ENCODE measurements around the gene NAV2. TPM values are rescaled to one million over a fixed set of nuclear protein-coding genes. Genes with fewer than 3 reads are reported as not detected.

Gene NAV2
- total RNA-seq, 2 donors from 2014 or later: 26.4 to 35.5 TPM

DNA sequence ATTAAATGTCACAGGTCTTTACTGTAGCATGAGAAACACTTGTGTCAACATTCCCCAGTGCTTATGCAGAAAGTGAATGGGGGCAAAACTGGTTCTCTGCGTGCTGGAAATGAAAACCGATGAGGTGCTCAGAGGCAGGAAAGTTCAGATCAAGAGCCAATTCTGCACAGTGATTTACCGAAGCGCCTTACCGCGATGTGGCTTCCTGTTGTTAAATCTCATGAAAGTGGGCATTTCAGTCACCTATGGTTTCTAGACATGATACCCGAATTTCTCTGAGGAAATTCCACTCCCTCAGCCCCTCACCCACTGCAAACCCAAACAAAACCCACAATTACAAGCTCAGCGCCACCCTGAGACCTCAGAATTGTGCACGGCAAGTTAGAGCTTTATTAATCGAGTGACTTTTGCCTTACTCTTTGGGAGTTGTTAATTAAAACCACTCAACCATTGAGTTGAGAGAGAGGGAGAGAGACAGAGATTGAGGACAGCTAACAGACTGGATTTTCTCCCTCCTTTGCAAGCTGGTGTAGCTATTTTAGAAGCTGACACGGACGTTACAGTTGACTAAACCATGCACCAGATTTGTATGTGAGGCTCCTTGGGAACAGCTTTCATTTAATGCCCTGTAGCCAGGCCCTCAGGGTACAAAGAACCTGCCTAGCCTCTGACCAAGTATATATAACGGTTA, 251.2 kb downstream of the NAV2 start:
- H3K4me1 ChIP-seq: peaks cover 8% of the 10 kb centered on the region
- H3K27ac ChIP-seq: no peak overlapping the region
- ATAC-seq (no peak), DNase-seq (no peak)
- TF ChIP-seq, protein P1, sequence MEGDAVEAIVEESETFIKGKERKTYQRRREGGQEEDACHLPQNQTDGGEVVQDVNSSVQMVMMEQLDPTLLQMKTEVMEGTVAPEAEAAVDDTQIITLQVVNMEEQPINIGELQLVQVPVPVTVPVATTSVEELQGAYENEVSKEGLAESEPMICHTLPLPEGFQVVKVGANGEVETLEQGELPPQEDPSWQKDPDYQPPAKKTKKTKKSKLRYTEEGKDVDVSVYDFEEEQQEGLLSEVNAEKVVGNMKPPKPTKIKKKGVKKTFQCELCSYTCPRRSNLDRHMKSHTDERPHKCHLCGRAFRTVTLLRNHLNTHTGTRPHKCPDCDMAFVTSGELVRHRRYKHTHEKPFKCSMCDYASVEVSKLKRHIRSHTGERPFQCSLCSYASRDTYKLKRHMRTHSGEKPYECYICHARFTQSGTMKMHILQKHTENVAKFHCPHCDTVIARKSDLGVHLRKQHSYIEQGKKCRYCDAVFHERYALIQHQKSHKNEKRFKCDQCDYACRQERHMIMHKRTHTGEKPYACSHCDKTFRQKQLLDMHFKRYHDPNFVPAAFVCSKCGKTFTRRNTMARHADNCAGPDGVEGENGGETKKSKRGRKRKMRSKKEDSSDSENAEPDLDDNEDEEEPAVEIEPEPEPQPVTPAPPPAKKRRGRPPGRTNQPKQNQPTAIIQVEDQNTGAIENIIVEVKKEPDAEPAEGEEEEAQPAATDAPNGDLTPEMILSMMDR (IDR thresholded peaks at IDR 0.05): no peak
- no peak for TF ChIP-seq POLR2A (IDR thresholded peaks at IDR 0.05)
- no peaks in the 10 kb centered on the region for H3K36me3 ChIP-seq (replicated peaks in 1 of 2; ENCODE audit: insufficient read depth in 1 of 2, low read depth in 2 of 2)
- intact Hi-C loops (cut with DNase I): no loop called here
- H3K4me3 ChIP-seq: no peak overlapping the region
- no peaks in the 10 kb centered on the region for H3K9me3 ChIP-seq
- WGBS, 2 donors: 87 to 90% methylated on average over 13 of the region's 13 CpGs
- H3K27me3 ChIP-seq: no peaks in the 10 kb centered on the region

DNA sequence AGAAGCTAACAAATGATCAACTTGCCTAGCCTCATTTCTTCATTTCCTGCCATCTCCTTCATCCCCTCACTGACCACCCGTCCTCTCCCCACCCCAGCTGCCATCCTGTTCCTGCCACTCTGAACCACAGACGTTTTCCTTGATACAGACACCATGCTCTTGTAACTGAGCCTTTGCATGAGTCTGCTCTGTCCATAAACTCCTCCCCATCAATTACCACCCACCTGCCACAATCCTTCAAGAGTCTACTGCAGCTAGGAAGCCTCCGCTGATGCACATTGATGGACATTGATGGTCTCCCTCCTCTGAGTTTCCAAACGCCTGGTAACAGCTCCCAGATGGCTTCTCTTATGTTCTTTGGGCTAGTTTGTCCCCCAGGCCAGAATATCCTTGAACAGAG, 253.8 kb downstream of the NAV2 start:
- Histone ChIP-seq H3K4me3 (no peak overlapping the region), H3K27ac (no peak overlapping the region), H3K36me3 (replicated peaks in 1 of 2; ENCODE audit: insufficient read depth in 1 of 2, low read depth in 2 of 2) (no peaks in the 10 kb centered on the region), H3K4me1 (peaks cover 8% of the 10 kb centered on the region), H3K27me3 (no peaks in the 10 kb centered on the region), H3K9me3 (no peaks in the 10 kb centered on the region)
- intact Hi-C loops (cut with DNase I): no loop called here
- no peak for TF ChIP-seq POLR2A (IDR thresholded peaks at IDR 0.05)
- TF ChIP-seq, protein P1 (IDR thresholded peaks at IDR 0.05): no peak
- WGBS, 2 donors: 79 to 82% methylated on average over 4 of the region's 4 CpGs
- ATAC-seq: no peak
- no peak for DNase-seq

DNA sequence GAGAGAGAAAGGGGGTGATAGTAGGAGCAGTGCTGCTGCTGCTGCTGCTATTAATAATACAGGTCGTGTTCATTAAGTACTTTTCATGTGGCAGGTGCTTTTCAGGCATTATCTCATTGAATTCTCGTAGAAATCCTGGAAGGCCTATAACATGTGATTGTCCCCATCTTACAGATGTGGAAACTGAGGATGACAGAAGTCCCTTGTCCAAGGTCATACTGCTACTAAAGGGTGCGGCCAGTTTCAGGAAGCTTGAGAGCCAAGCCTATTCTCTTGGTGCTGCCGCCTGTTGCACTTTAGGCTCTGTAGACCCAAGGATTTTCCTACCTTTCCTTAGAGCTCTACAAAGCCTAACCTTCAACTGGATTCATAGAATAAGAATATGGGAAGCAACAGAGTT, 254.3 kb downstream of the NAV2 start:
- H3K9me3 ChIP-seq: no peaks in the 10 kb centered on the region
- ATAC-seq: no peak
- no peaks in the 10 kb centered on the region for H3K27me3 ChIP-seq
- no peaks in the 10 kb centered on the region for H3K36me3 ChIP-seq (replicated peaks in 1 of 2; ENCODE audit: insufficient read depth in 1 of 2, low read depth in 2 of 2)
- H3K4me3 ChIP-seq: no peak overlapping the region
- intact Hi-C loops (cut with DNase I): no loop called here
- no peak for TF ChIP-seq POLR2A (IDR thresholded peaks at IDR 0.05)
- TF ChIP-seq, protein P1 (IDR thresholded peaks at IDR 0.05): no peak
- no peak for DNase-seq
- H3K4me1 ChIP-seq: peaks cover 8% of the 10 kb centered on the region
- WGBS, 2 donors: 90 to 91% methylated on average over 4 of the region's 4 CpGs
- no peak overlapping the region for H3K27ac ChIP-seq

DNA sequence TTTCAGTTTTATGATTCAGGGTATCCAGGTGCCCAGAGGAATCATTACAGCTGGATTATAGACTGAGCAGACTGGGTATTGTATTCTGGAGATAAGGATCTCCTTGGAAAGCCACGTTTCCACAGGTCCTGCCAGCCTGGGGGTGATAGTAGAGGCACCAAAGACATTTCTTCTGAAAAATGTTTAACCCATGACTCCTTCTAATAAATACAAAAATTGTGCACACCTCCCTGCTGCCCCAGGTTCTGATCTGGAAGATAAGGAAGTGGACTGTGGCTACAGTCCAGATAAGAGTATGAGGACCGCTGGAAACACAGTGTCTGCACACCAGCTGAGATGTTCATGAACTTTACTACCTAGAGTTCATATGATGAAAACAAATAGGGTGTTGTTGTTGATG, 255.2 kb downstream of the NAV2 start:
- intact Hi-C loops (cut with DNase I): no loop called here
- DNase-seq (no peak), ATAC-seq (no peak)
- H3K9me3 ChIP-seq: no peaks in the 10 kb centered on the region
- H3K4me1 ChIP-seq: peaks cover 8% of the 10 kb centered on the region
- H3K27ac ChIP-seq: no peak overlapping the region
- 26 to 30% methylated on average over 2 of the region's 2 CpGs for WGBS, 2 donors
- H3K36me3 ChIP-seq (replicated peaks in 1 of 2; ENCODE audit: insufficient read depth in 1 of 2, low read depth in 2 of 2): no peaks in the 10 kb centered on the region
- TF ChIP-seq POLR2A (IDR thresholded peaks at IDR 0.05): no peak
- TF ChIP-seq, protein P1 (IDR thresholded peaks at IDR 0.05): no peak
- no peaks in the 10 kb centered on the region for H3K27me3 ChIP-seq
- H3K4me3 ChIP-seq: no peak overlapping the region

DNA sequence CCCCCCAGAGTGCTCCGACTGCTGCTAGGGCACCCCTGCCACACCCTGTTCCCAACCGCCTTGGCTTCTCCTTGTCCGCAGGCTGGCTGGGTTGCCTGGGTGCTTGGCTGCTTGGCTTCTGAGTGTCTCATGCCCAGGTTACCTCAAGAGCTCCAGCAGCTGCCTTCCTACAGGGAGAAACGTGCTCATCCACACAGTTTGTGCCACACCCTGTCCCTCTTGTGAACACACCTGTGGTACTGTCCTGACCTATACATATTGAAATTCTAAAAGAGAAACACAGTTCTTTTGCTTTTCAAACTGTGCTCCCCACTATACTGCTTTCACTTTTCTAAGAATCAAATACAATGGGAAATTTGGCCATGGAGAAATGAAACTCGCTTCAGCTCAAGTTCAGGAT, 256.2 kb downstream of the NAV2 start:
- H3K36me3 ChIP-seq (replicated peaks in 1 of 2; ENCODE audit: insufficient read depth in 1 of 2, low read depth in 2 of 2): no peaks in the 10 kb centered on the region
- H3K27ac ChIP-seq: no peak overlapping the region
- 94 to 98% methylated on average over 5 of the region's 5 CpGs for WGBS, 2 donors
- no peaks in the 10 kb centered on the region for H3K27me3 ChIP-seq
- TF ChIP-seq, protein P1 (IDR thresholded peaks at IDR 0.05): no peak
- TF ChIP-seq POLR2A (IDR thresholded peaks at IDR 0.05): no peak
- no peaks in the 10 kb centered on the region for H3K9me3 ChIP-seq
- intact Hi-C loops (cut with DNase I): no loop called here
- H3K4me1 ChIP-seq: peaks cover 8% of the 10 kb centered on the region
- H3K4me3 ChIP-seq: no peak overlapping the region
- ATAC-seq (no peak), DNase-seq (no peak)

All from body of pancreas (tissue), 4 donors.